Hematopoietic multipotent progenitor cell treated with erythropoietin and hydrocortisone succinate and interleukin-3 and kit ligand, for 15 days (in vitro differentiated cells): ENCODE data around the gene TTLL3.
A peak's percentile ranks its signal among the peaks of the same experiment; 100 is the strongest.
"Not testable (repeated sequence)": the region's sequence is repeated elsewhere in the genome, so short reads cannot be mapped to it uniquely, and the experiment has no call there.

Experiments used
- DNase-seq: peaks from one replicate; pipeline ENCODE4 v3.0.0-alpha.2; 2015; ENCODE audit warnings: low spot score

The TTLL3 gene

GRCh38 chr3:9841015-9841414 is 31.0 kb downstream of the TTLL3 start:
- DNase-seq: no peak

GRCh38 chr3:9843715-9844438 is 33.8 kb downstream of the TTLL3 start, which contains the start of gene RPUSD3:
TSS of gene RPUSD3 (minus strand) at chr3:9844008. CDS start at chr3:9843990, 18 bp downstream.
- DNase-seq: peak; percentile 96

GRCh38 chr3:9846231-9846630 is 36.2 kb downstream of the TTLL3 start:
- DNase-seq: no peak

GRCh38 chr3:9846931-9847488 is 36.9 kb downstream of the TTLL3 start:
- DNase-seq: no peak

- not testable (repeated sequence) for DNase-seq
These were observed 37.8 kb downstream of the TTLL3 start for GRCh38 chr3:9847870-9848269.

GRCh38 chr3:9848860-9849259 is 38.8 kb downstream of the TTLL3 start:
- DNase-seq: peak; percentile 37

GRCh38 chr3:9851383-9851782 is 41.3 kb downstream of the TTLL3 start:
- not testable (repeated sequence) for DNase-seq

- not testable (repeated sequence) for DNase-seq
These were observed 41.9 kb downstream of the TTLL3 start for GRCh38 chr3:9851926-9852325.

GRCh38 chr3:9852528-9852927 is 42.5 kb downstream of the TTLL3 start:
- DNase-seq: no peak

- not testable (repeated sequence) for DNase-seq
These were observed 44.4 kb downstream of the TTLL3 start for GRCh38 chr3:9854291-9854940.

GRCh38 chr3:9855594-9855993 is 45.5 kb downstream of the TTLL3 start:
- DNase-seq: no peak

GRCh38 chr3:9859530-9860025 is 49.5 kb downstream of the TTLL3 start:
- no peak for DNase-seq

- DNase-seq: no peak
These were observed 51.1 kb downstream of the TTLL3 start for GRCh38 chr3:9861201-9861600.

GRCh38 chr3:9861626-9862130 is 51.6 kb downstream of the TTLL3 start:
- DNase-seq: no peak

GRCh38 chr3:9862391-9863057 is 52.5 kb downstream of the TTLL3 start:
- peak; percentile 15 for DNase-seq

GRCh38 chr3:9863058-9863772 is 53.2 kb downstream of the TTLL3 start:
- no peak for DNase-seq

GRCh38 chr3:9864200-9864927 is 54.3 kb downstream of the TTLL3 start:
- no peak for DNase-seq

- not testable (repeated sequence) for DNase-seq
These were observed 55.1 kb downstream of the TTLL3 start for GRCh38 chr3:9865125-9865637.

GRCh38 chr3:9866639-9867038 is 56.6 kb downstream of the TTLL3 start:
- DNase-seq: no peak

GRCh38 chr3:9867106-9867505 is 57.0 kb downstream of the TTLL3 start:
- DNase-seq: no peak

GRCh38 chr3:9869955-9870354 is 59.9 kb downstream of the TTLL3 start:
- no peak for DNase-seq
